Measurements from ENCODE around the gene SRGAP2C.
"Not testable (repeated sequence)": the region's sequence is repeated elsewhere in the genome, so short reads cannot be mapped to it uniquely, and the experiment has no call there.

DNA sequence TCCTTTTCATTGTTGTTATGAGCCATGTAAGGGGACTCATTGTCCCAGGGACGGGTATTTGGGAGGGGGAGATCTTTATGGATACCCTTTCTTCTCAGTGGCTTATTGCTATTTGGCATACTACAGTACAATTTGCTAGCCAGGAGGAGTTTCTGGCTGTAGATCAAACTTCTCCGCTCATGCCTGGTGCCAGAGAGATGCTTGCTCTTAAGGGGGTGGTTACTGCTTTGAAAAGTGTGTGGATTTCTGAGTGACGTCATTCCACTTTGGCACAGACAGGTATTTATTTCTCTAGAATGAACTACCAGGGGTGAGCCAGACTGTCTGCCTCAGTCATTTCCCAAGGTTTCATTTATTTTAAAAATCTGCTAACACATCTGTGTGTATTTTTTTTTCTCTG, 131.3 kb downstream of the SRGAP2C start:
- TF ChIP-seq, protein P1, sequence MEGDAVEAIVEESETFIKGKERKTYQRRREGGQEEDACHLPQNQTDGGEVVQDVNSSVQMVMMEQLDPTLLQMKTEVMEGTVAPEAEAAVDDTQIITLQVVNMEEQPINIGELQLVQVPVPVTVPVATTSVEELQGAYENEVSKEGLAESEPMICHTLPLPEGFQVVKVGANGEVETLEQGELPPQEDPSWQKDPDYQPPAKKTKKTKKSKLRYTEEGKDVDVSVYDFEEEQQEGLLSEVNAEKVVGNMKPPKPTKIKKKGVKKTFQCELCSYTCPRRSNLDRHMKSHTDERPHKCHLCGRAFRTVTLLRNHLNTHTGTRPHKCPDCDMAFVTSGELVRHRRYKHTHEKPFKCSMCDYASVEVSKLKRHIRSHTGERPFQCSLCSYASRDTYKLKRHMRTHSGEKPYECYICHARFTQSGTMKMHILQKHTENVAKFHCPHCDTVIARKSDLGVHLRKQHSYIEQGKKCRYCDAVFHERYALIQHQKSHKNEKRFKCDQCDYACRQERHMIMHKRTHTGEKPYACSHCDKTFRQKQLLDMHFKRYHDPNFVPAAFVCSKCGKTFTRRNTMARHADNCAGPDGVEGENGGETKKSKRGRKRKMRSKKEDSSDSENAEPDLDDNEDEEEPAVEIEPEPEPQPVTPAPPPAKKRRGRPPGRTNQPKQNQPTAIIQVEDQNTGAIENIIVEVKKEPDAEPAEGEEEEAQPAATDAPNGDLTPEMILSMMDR (IDR thresholded peaks at IDR 0.05): not testable (repeated sequence)
- not testable (repeated sequence) for TF ChIP-seq POLR2A (IDR thresholded peaks at IDR 0.05)
